ENCODE measurements around the gene PGGHG.
"Not testable (repeated sequence)": the region's sequence is repeated elsewhere in the genome, so short reads cannot be mapped to it uniquely, and the experiment has no call there.

The PGGHG gene

DNA sequence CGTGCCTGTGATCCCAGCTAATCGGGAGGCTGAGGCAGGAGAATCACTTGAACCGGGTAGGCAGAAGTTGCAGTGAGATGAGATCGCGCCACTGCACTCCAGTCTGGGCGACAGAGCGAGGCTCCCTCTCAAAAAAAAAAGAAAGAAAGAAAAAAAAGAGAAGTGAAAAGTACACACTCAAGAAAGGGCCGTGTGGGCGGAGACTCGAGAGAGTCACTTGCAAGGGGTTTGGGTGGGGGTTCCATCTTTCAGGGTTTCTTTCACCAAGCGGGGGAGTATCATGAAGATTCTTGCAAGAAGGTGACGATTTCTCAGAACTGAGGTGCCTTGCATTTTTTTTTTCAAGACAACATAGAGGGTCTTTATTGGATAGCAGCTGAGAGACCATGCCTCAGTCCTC, 14.4 kb downstream of the PGGHG start:
- H3K4me1 ChIP-seq: peaks cover 68 to 85% (median 77%) of the 10 kb centered on the region in 10 experiments
- H3K27ac ChIP-seq: peak overlapping the region in 5 of 11 experiments; percentile 11 to 51 (median 28); a peak in 8 of 22 replicates
- no peaks in the 10 kb centered on the region for H3K36me3 ChIP-seq
- no peak overlapping the region; a peak in 2 of 22 replicates for H3K9ac ChIP-seq
- peak overlapping the region; percentile 25 to 97 (median 67) for H3K4me2 ChIP-seq
- peaks cover 0 to 6% (median 0%) of the 10 kb centered on the region in 11 experiments; a peak in 3 of 22 replicates for H3K27me3 ChIP-seq
- no peaks in the 10 kb centered on the region; a peak in 1 of 22 replicates for H3K9me3 ChIP-seq (replicated peaks in 1 of 11)
- H3K4me3 ChIP-seq: no peak overlapping the region
- no peaks in the 10 kb centered on the region; a peak in 1 of 22 replicates for H4K20me1 ChIP-seq
- no peak for TF ChIP-seq Cebpa-rat (IDR thresholded peaks at IDR 0.05)

DNA sequence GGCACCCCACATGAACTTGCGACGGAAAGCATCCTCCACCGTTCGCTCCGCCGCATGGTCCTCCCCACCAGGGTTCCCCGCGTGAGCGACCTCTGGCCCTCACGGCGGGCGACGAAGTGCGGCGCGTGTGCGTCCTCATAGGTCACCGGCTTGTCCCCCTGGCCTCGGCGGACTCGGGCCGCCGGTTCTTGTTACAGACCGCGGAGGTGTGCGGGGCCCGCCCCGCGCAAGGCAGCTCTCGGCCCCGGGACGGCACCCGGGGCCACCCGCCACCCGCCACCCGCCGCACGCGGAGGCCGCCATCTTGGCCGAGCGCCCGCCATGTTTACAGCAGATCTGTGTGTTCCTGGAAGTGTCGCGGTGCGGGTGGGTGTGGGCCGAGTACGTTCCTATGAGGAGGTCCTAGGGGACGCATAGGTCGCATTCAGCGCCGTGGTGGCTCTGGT, 15.2 kb downstream of the PGGHG start:
- H3K4me2 ChIP-seq: peak overlapping the region; percentile 25 to 97 (median 67); a peak in 19 of 22 replicates
- H3K27me3 ChIP-seq: peaks cover 0 to 6% (median 0%) of the 10 kb centered on the region in 11 experiments; a peak in 3 of 22 replicates
- H3K9ac ChIP-seq: no peak overlapping the region; a peak in 3 of 22 replicates
- peak overlapping the region in 6 of 11 experiments; percentile 11 to 51 (median 32); a peak in 8 of 22 replicates for H3K27ac ChIP-seq
- H3K4me3 ChIP-seq: no peak overlapping the region
- H3K9me3 ChIP-seq (replicated peaks in 1 of 11): no peaks in the 10 kb centered on the region; a peak in 1 of 22 replicates
- peaks cover 62 to 82% (median 72%) of the 10 kb centered on the region in 10 experiments for H3K4me1 ChIP-seq
- TF ChIP-seq Cebpa-rat (IDR thresholded peaks at IDR 0.05): no peak
- H3K36me3 ChIP-seq: peaks cover 0 to under 1% (median 0%) of the 10 kb centered on the region in 11 experiments; a peak in 2 of 22 replicates
- no peaks in the 10 kb centered on the region; a peak in 1 of 22 replicates for H4K20me1 ChIP-seq

DNA sequence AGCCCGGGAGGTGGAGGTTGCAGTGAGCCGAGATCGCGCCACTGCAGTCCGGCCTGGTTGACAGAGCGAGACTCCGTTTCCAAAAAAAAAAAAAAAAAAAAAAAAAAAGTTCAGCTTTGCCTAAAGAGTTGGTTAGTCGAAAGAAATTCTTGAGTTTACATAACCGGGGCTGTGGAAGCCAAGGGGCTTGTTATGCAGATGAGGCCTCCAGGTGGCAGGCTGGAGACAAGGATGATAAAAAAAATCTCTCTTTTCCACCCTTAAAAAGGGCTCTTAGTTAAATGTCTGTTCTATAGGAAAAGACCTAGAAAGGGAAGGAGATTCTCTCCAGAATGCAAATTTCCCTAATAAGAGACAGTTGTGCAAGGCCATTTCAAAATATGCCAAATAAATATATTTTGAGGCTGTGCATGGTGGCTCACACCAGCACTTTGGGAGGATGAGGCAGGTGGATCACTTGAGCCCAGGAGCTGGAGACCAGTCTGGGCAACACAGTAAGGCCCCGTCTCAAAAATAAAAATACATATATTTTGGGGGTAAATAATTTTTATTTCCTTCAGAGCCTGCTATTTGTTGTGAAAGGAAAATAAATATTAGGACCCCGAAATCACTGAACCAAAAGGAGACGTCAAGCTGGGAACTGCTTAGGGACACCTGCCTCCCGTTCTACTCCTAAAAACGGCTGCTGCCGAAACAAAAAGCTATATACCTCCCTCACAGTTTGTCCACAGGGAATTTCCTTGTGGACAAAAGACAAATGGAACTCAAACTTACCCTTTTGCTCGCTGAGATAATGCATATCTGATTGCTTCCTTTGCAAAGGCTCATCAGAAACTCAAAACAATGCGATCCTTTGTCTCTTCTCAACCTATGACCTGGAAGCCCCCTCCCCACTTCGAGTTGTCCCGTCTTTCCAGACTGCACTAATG, 16.3 kb downstream of the PGGHG start:
- peaks cover 0 to 10% (median 0%) of the 10 kb centered on the region in 11 experiments; a peak in 2 of 22 replicates for H3K36me3 ChIP-seq
- no peaks in the 10 kb centered on the region; a peak in 1 of 22 replicates for H3K9me3 ChIP-seq (replicated peaks in 1 of 11)
- H3K27me3 ChIP-seq: peaks cover 0 to under 1% (median 0%) of the 10 kb centered on the region in 11 experiments; a peak in 1 of 22 replicates
- peak overlapping the region in 2 of 11 experiments; percentile 18 to 86; a peak in 3 of 22 replicates for H3K9ac ChIP-seq
- H3K4me3 ChIP-seq: no peak overlapping the region
- H3K4me2 ChIP-seq: peak overlapping the region; percentile 68 to 97 (median 95)
- H4K20me1 ChIP-seq: no peaks in the 10 kb centered on the region; a peak in 1 of 22 replicates
- H3K27ac ChIP-seq: peak overlapping the region in 5 of 11 experiments; percentile 29 to 87 (median 81); a peak in 7 of 22 replicates
- no peak for TF ChIP-seq Cebpa-rat (IDR thresholded peaks at IDR 0.05)
- peaks cover 56 to 84% (median 72%) of the 10 kb centered on the region in 10 experiments for H3K4me1 ChIP-seq

DNA sequence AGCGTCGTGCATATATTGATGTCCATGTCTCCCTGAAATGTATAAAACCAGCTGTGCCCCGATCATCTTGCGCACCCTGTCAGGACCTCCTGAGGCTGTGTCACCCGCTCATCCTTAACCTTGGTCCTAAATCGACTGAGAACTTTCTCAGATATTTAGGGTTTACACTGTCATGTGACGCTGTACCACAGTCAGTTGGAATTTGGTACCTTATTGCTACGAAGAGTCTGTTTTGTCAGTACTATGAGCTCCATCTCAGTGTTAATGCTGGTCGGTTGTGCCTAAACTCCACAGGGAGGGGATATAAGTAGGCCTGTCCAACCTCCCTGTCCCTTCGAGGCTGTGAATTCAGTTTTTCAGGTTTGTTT, 16.9 kb downstream of the PGGHG start:
- Histone ChIP-seq H3K4me2 (peak overlapping the region; percentile 68 to 97 (median 95)), H3K36me3 (peaks cover 0 to 10% (median 0%) of the 10 kb centered on the region in 11 experiments; a peak in 2 of 22 replicates), H3K9ac (peak overlapping the region in 10 of 11 experiments; percentile 9 to 94 (median 82); a peak in 12 of 22 replicates), H3K9me3 (replicated peaks in 1 of 11) (no peaks in the 10 kb centered on the region; a peak in 1 of 22 replicates), H4K20me1 (no peaks in the 10 kb centered on the region; a peak in 1 of 22 replicates), H3K27me3 (no peaks in the 10 kb centered on the region), H3K4me3 (no peak overlapping the region), H3K4me1 (peaks cover 53 to 77% (median 68%) of the 10 kb centered on the region in 10 experiments), H3K27ac (peak overlapping the region in 9 of 11 experiments; percentile 12 to 88 (median 81); a peak in 12 of 22 replicates)
- TF ChIP-seq Cebpa-rat (IDR thresholded peaks at IDR 0.05): no peak

DNA sequence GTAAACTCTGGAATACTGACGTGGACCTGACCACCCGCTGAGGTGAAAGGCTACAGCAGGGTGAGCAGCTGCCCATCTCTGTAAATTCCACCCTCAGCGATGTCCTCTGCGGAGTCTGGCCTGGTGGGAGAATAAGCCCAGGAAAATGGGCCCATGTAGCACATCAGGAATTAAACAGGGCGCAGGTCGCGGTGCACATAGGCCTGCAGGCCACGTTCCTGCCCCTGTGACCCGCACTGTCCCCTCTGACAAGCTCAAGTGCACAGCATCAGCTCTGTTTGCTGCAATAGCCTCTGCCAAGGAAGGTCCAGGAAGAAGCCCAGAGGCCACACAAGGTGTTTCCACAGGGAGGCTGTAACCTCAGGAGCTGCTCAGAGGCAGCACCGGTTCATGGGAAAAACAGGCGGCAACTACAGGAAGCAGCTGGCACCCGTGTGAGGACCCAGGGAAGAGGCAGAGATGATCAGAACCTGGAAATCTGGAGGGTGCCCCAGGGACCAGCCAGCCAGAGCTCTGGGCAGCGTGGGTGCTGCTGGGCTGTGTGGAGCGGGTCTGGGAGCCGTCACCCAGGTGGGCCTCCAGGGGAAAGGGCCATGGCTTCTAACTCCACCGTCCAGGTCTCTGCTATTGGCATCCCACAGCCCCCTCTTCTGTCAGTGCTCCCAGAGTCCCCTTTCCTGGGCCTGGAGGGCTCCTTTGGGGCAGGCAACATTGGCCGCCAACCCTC, 17.9 kb downstream of the PGGHG start:
- Histone ChIP-seq H3K4me1 (peaks cover 57 to 76% (median 72%) of the 10 kb centered on the region in 10 experiments), H3K4me3 (peak overlapping the region in 2 of 10 experiments; percentile 77 to 86; a peak in 1 of 20 replicates), H3K27ac (peak overlapping the region; percentile 73 to 88 (median 84); a peak in 21 of 22 replicates), H3K27me3 (no peaks in the 10 kb centered on the region), H3K9me3 (replicated peaks in 1 of 11) (no peaks in the 10 kb centered on the region; a peak in 1 of 22 replicates), H3K9ac (peak overlapping the region; percentile 80 to 94 (median 84); a peak in 18 of 22 replicates), H3K36me3 (peaks cover 0 to 10% (median 0%) of the 10 kb centered on the region in 11 experiments; a peak in 2 of 22 replicates), H3K4me2 (peak overlapping the region; percentile 68 to 97 (median 95)), H4K20me1 (no peaks in the 10 kb centered on the region; a peak in 1 of 22 replicates)
- no peak for TF ChIP-seq Cebpa-rat (IDR thresholded peaks at IDR 0.05)

DNA sequence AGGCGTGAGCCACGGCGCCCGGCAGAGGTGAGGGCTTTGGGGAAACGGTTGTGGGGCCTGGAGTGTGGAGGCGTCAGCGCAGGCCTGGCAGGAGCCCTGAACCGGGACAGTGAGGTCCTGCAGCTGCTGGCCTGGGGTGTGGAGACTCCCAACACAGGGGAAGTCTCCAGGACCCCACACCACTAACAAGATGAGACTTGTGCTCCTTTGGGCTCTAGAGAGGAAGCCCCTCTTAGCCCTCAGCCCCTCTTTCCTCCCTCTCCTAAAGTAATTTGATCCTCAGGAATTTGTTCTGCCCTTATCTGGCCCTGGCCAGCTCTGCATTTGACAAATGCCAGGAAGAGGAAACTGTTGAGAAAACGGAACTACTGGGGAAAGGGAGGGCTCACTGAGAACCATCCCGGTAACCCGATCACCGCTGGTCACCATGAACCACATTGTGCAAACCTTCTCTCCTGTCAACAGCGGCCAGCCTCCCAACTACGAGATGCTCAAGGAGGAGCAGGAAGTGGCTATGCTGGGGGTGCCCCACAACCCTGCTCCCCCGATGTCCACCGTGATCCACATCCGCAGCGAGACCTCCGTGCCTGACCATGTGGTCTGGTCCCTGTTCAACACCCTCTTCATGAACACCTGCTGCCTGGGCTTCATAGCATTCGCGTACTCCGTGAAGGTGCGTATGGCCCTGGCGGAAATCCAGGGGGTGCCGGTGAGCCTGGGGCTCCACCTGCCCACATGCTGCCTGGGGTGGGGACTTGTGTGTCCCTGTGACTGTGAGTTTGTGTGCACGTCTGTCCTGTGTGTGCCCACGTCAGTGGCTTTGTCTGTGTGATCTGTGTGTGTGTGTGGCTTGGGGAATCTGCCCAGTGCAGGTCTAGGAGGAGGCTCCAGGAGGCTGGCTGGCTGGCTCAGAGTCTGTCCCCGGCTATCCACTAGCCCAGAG, 19.1 kb downstream of the PGGHG start, which contains the start of gene IFITM2:
TSS of gene IFITM2 (plus strand) at position 51 of the 943 bp plus-strand sequence. CDS start at position 428, 377 bp downstream.
- H3K9me3 ChIP-seq (replicated peaks in 1 of 11); H3K27me3 ChIP-seq; H4K20me1 ChIP-seq: not testable (repeated sequence)
- peak within 1 kb of the TSS; percentile 80 to 94 (median 84) for H3K9ac ChIP-seq
- peak within 1 kb of the TSS; percentile 72 to 86 (median 82) for H3K4me3 ChIP-seq
- peak within 1 kb of the TSS; percentile 88 to 97 (median 95) for H3K4me2 ChIP-seq
- peaks cover 0 to 10% (median 0%) of the 10 kb centered on the region in 11 experiments; a peak in 2 of 22 replicates for H3K36me3 ChIP-seq
- peak within 1 kb of the TSS; percentile 73 to 88 (median 84) for H3K27ac ChIP-seq
- H3K4me1 ChIP-seq: peaks cover 63 to 81% (median 77%) of the 10 kb centered on the region in 10 experiments
- peak in 2 of 11 experiments; percentile 19 to 20; a peak in 1 of 22 replicates for TF ChIP-seq Cebpa-rat (IDR thresholded peaks at IDR 0.05)

DNA sequence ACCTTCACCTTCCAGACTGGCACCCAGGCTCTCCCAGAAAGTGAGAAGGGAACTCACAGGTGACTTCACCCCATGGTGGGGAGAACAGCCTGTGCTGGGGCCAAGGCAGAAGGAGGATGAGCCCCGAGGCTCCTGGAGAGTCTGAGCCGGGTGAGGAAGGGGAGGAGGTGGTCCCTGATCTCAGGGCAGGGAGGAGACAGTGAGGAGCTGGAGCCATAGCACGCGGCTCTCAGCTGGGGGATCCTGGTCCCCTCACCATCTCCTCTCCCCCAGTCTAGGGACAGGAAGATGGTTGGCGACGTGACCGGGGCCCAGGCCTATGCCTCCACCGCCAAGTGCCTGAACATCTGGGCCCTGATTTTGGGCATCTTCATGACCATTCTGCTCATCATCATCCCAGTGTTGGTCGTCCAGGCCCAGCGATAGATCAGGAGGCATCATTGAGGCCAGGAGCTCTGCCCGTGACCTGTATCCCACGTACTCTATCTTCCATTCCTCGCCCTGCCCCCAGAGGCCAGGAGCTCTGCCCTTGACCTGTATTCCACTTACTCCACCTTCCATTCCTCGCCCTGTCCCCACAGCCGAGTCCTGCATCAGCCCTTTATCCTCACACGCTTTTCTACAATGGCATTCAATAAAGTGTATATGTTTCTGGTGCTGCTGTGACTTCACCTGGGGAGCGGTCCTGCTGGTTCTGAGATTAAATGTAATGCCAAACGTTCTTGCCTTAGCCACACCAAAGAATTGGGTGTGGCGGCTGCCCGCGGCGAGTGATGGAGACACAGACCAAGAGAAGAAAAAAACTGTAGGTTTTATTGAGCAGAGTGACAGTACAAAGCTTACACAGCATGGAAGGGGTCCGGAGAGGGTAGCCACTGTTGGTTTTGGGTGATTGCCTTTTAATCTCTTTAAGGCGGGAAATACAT, 20.1 kb downstream of the PGGHG start:
- not testable (repeated sequence) for H4K20me1 ChIP-seq; H3K9me3 ChIP-seq (replicated peaks in 1 of 11); H3K27me3 ChIP-seq
- H3K4me3 ChIP-seq: peak overlapping the region; percentile 72 to 86 (median 82)
- H3K4me2 ChIP-seq: peak overlapping the region; percentile 88 to 97 (median 95)
- H3K27ac ChIP-seq: peak overlapping the region; percentile 73 to 88 (median 84)
- H3K4me1 ChIP-seq: peaks cover 63 to 81% (median 77%) of the 10 kb centered on the region in 10 experiments
- H3K36me3 ChIP-seq: peaks cover 0 to 10% (median 0%) of the 10 kb centered on the region in 11 experiments; a peak in 2 of 22 replicates
- H3K9ac ChIP-seq: peak overlapping the region; percentile 80 to 94 (median 84)

DNA sequence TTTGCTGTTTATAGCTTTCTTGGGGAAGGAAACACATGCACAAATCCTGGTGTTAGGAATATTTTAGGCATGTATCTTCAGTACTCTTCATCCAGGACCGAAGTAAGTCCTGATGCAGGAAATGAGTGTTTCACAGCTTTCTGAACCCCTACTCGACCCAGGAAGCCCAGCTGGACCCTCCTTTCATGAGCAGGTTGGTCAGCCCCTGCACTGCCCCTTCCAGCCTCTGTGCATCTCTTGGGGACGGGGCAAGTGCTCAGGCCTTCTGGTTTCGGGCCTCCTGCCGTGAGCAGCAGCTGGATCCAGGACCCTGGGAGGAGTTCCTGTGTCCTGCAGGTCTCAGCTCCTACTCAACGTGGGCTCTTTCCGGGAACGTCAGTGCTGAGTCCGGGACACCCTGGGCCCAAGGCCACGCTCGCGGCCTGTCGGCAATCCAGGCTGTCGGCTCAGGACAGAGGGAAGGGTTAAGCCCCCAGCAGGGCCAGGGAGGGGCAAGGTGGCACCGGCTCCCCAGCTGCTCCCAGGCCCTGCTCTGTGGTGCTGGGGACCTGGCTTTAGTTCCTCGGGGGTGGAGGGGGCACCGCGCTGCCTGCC, 21.1 kb downstream of the PGGHG start:
- H3K4me2 ChIP-seq: peak overlapping the region; percentile 88 to 97 (median 95)
- peak overlapping the region; percentile 72 to 86 (median 82) for H3K4me3 ChIP-seq
- peaks cover 0 to 10% (median 0%) of the 10 kb centered on the region in 11 experiments; a peak in 2 of 22 replicates for H3K36me3 ChIP-seq
- not testable (repeated sequence) for H4K20me1 ChIP-seq; H3K9me3 ChIP-seq (replicated peaks in 1 of 11); H3K27me3 ChIP-seq
- peak overlapping the region; percentile 73 to 88 (median 84); a peak in 21 of 22 replicates for H3K27ac ChIP-seq
- peaks cover 63 to 81% (median 76%) of the 10 kb centered on the region in 10 experiments for H3K4me1 ChIP-seq
- H3K9ac ChIP-seq: peak overlapping the region; percentile 80 to 94 (median 84)

DNA sequence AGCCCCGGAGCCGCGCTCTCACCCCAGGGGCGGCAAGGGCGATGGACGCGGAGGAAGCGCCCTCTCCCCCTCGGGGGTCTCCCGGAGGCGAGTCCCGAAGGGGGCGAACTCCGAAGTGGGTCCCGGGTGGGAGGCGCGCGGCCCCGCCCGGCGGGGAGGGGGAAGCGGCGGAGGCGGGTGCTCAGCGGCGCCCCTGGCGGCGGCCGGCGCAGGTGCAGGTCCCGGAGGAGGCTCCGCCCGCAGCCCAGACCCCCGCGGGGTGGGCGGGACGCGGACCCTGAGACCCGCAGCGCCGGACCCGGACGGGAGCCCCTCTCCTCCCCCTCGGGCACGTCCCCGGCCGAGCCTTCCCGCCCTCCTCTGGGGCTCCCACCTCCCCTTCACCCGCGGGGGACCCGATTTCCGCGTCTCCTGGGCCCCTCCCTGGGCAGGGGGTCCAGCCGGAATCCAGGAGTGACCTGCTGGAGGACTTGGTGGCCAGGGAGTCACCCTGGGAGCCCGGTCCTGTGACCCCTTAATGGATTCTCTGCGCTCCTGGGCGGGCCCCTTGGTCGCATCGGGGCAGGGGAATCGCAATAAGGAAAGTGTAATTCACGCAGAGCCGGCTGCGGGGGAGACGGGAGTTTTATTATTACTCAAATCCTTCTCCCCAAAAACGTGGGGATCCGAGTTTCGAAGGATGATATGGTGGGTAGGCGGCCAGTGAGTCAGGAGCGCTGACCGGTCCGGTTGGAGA, 22.3 kb downstream of the PGGHG start:
- Histone ChIP-seq H3K4me1 (peaks cover 63 to 81% (median 76%) of the 10 kb centered on the region in 10 experiments), H3K9ac (peak overlapping the region in 6 of 11 experiments; percentile 48 to 83 (median 70); a peak in 8 of 22 replicates), H3K4me3 (peak overlapping the region in 3 of 10 experiments; percentile 32 to 51 (median 40); a peak in 6 of 20 replicates), H3K4me2 (peak overlapping the region; percentile 75 to 97 (median 92); a peak in 18 of 22 replicates), H3K36me3 (peaks cover 0 to 17% (median 6%) of the 10 kb centered on the region in 11 experiments; a peak in 11 of 22 replicates), H3K27ac (peak overlapping the region in 6 of 11 experiments; percentile 1 to 89 (median 82); a peak in 8 of 22 replicates)
- not testable (repeated sequence) for H3K27me3 ChIP-seq; H3K9me3 ChIP-seq (replicated peaks in 1 of 11); H4K20me1 ChIP-seq
